ENCODE data around the gene NFKBIB.
"Not testable (repeated sequence)": the region's sequence is repeated elsewhere in the genome, so short reads cannot be mapped to it uniquely, and the experiment has no call there.

NFKBIB gene

DNA sequence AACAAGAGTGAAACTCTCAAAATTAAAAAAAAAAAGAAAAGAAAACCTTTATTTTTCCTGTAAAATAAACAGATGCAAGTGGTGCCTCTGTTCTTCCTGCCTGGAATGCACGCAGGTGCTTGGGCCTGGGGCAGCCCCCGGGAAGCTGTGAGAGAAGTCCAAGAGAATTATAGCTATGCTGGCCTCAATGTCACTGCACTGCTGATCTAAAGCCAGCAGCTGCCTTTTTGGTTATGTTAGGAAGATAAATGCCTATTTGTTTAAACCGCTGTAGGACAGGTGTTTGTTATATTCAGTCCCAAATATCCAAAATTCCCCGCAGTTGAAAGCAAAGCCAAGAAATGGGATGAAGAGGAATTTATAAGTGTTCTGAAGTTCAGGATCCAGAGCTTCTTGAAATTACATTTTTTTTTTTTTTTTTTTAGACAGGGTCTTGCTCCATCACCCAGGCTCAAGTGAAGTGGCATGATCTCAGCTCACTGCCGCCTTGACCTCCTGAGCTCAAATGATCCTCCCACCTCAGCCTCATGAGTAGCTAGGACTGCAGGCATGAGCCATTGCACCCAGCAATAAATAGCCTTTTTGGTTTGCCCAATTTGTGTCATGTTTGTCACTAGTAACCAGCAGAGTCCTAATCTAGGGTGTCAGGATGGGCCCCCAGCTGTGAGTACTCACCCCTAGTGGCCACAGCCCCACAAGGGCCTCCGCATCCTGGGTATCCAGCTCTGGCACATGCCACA is 23.9 kb upstream of the NFKBIB start:
- DNase-seq: no peak

DNA sequence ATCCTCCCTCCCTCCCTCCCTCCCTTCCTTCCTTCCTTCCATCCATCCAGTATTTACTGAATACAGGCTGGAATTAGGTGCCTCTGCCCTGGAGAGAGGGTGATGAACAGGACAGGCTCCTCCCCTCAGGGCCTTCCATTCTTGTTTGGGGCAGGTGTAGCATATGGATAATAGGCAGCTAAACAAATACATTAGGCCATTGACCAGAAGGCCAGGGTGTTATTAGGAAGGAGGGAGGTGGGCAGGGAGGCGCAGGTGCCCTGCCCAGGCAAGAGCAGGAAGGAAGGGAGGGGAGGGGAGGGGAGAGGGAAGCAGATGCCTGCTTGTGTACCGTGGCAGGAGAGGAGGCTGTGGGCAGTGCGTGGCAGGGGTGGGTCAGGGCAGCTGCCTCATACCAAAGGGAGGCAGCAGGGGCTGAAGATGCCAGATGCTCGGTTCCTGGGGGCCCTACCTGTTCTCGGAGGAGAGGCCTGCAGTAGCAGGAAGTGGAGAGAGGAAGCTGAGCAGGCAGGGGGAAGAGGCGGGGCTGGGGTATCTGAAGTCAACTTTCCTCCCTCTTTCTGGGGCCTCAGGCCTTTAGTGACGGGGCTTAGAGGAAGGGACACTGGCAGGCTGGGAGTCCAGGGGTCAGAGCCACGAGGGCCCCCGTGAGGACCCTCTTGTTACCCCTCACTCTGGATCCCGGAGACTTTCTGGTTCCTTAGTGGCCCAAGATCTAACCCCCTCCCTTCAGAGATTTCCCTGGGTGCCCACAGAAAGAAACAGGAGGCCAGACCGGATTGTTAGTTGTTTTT is 21.8 kb upstream of the NFKBIB start, which contains the start of gene RINL:
Gene RINL (minus strand): TSS at position 495 of the 794 bp plus-strand sequence. CDS start 1,533 bp downstream, outside the sequence.
- DNase-seq: no peak

DNA sequence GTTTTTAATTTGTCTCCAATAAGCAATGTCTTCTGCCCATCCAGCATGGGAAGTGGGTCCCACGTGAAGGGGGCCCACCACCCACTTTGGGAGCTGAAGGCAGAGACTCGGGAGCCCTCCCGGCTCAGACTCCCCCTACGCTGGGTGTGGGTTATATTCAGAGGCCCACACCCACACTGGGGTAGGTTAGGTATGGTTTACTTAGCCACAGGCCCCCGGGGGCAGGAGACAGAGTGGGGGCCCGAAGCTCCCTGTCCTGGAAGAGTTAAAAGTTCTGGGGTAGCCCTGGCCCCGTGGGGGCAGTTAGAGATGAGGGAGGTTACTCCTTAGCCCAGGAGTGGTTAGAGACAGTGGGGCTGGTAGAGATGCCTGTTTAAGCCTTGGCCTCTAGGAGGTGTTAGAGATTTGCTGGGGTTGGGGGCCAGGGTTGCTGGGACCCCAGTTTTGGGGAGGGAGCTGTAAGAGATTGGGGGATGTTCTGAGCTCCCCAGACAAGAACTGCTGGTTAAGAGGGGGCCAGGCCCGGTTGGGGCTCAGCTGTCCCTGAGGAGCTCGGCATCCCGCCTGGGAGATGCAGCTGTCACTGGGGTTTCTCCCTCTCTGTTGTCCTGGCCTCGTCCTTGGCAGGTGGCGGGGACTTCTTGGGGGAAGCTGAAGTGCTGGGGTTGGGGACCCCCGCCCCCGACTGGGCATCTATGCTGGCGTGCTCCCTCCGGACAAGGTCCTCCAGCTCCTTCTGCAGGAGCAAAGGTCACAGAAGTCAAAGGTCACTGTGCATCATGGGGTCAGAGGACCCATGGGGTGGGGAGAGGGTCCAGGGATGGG is 21.0 kb upstream of the NFKBIB start:
- DNase-seq: no peak

DNA sequence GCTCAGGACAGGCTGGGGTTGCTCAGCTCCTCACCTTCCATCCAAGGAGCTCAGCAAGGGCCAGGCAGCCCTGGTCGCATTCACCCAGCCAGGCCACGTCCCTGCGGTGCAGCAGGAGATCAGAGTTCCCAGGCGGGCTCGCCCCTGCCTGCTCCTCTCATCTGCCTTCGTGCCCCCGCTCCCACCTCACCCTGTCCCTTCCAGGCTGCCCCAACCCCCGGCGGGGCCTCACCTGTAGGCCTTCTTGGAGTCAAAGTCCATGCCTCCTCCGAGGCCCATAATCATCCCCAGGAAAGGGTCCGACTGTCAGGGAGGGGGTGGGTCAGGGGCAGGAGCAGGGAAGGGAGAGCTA is 20.4 kb upstream of the NFKBIB start:
- no peak for DNase-seq

DNA sequence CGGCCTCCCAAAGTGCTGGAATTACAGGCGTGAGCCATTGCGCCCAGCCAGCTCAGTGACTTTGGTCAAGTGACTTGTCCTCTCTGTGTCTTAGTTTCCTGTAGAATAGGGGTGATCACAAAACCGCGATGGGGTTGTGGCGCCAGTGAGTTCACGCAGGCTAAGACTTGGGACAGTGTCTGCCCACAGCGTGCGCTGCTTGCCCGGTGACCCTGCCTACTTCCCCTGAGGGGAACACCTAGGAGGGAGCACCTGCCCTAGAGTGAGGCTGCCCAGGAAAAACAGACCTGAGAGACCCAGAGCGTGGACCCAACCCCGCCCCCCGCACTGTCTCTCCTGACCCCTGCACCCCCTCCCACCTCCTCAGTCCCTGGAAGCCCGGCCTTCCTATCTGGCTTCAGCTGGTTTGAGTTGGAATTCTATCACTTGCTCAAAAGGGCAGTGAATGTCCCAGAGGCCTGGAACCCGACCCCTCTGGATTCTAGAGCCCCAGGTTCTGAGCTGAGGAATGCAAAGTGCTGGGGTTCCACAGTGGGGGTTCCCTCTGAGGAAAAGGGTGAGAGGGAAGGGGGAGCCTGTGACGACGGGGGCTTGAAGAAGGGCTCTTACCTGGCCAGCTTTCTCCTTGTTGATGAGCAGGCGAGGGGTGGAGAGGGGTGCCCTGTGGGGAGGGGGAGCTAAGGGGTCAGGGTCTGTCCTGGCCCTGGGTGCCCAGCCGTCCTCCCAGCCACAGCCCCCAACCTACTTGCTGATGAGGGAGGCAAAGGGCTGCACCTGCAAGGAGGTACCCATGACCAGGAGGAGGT is 19.5 kb upstream of the NFKBIB start:
- no peak for DNase-seq

DNA sequence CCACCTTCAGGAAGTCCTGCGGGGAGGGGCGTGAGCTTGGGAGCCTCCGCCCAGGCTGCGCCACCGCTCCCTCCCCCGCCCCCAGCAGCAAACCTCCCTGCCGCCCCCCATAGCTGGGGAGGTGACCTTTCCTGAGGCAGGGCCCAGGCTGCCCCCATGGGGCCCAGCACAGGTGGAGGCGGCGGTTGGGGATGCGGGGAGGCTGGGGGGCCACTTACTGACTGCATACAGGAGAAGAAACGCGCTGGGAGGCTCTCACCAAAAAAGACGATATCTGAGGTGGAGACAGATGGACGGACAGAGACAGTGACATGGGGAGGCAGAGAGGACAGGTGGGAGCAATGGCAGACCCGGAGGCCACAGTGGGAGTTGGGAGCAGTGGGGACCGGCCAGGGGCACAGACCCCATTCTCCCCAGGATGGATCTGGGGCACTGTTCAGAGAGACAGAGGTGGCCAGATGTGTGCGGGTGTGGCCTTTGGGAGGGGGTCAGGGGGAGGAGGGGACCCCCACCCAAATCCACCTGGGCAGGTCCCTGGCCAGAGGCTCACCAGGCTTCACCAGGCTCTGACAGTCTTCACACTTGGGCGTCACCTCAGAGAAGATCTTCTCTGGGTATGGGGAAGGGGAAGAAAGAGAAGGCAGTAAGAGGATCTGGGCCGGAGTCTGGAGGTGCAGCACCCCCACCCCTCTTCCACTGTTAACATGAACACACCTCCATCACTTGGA is 18.7 kb upstream of the NFKBIB start:
- no peak for DNase-seq

DNA sequence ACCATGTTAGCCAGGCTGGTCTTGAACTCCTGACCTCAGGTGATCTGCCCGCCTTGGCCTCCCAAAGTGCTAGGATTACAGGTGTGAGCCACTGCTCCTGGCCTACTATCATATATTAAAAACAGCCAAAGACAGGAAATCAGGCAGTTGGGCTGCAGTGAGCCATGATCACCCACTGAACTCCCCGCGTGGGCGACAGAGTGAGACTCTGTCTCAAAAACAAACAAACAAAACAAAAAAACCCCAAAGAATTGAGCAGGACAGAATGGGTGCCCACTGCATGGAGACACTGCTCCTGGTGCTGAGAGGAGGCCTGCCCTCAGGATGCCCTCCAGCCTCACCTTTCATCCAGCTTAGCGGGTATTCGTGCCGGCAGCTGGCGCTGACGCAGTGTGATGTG is 16.5 kb upstream of the NFKBIB start:
- no peak for DNase-seq

DNA sequence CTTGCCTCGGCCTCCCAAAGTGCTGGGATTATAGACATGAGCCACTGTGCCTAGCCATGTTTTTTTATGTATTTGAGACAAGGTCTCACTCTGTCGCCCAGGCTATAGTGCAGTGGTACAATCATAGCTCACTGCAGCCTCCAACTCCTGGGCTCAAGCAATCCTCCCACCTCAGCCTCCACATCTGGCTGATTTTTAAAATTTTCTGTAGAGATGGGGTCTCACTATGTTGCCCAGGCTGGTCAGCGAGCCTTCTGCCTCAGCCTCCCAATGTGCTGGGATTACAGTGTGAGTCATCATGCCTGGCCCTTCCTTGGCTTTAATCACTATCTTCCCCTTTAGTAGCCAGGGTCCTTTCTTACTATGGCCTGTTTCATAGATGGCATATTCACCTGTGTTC is 15.1 kb upstream of the NFKBIB start:
- not testable (repeated sequence) for DNase-seq

DNA sequence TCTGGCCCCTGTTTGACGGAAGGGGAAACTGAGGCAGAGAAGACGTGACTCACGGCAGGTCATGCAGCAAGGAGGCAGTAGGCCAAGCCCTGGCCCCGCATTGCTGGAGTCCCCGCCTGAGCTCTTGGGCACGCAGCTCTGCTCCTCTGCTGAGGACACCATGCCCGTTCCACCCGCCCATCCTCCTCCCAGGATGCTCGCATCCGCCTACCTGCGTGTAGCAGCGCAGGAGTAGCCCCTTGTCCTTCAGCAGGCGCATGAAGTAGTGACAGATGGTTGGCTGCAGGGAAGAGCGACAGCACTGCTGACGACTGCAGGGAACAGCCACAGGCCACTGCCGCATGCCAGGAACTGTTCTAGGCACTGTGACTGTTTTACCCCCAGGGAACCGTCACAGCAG is 10.9 kb upstream of the NFKBIB start:
- DNase-seq: no peak

DNA sequence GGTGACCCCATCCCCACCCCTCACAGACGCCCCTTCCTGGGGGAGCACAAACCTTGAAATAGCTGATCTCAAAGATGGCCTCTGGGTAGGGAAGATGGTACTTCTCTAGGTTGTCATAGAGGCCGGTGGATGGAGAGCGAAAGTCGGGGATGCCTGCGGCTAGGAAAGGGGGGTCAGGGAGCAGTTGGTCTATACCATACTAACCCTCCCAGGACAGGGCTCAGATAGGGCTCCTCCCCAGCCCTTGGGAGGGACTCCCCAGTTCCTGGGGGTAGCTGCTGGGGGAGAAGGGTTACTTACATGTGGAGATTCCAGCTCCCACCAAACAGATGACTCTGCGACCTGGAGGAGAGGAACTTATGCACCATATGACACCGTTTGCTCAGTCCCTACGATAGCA is 10.0 kb upstream of the NFKBIB start:
- no peak for DNase-seq

DNA sequence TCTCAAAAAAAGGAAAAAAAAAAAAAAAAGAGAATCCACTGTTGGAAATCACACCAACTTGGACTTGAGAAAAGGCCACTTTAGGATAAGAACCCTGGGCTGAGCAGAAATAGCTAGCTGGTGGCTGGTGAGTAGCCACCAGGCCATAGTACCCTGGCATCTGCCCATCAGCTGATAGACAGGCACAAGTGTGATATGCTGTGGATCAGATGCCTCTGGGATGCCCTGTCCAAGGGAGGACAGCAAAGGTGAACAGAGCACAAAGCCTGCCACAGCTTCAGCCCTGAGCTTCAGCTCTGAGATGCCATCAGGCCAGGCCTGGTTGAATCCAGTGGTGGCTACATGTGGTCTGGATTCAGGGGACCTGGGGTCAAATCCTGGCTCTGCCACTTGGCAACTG is 9.1 kb upstream of the NFKBIB start:
- DNase-seq: no peak

DNA sequence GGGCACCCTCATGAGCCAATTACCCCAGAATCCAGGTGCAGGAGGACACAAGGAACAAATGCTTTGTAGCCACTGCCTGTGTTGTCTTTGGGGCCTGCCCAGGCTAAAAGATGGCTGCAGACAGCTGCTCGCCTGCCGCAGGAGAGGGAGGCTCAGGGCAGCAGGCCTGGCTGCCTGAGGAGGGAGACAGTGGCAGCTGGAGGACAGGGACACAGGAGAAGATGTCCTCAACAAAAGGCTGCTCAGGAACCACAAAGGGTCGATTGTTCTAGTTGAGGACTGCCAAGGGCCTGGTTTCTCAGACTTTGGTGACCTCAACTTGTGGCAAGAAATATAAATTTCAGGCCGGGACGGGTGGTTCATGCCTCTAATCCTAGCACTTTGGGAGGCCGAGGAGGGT is 8.0 kb upstream of the NFKBIB start:
- no peak for DNase-seq

DNA sequence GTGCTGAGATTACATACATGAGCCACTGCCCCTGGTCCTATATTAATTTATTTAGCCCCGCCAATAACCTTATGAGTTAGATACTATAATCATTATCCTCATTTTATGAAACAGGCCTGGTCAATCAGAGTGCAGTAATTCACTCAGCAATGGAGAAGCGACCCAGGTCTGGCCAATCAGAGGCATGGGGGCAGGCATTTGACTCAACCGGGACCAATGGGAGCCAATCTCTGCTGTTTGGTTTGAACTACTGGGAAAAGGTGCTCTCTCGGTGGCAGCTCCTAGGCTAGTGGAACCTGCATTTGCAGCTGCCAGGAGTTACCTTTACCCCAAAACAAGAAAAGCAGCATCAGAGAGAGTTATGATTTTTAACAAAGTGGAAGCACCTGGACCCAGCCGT is 6.9 kb upstream of the NFKBIB start:
- no peak for DNase-seq

DNA sequence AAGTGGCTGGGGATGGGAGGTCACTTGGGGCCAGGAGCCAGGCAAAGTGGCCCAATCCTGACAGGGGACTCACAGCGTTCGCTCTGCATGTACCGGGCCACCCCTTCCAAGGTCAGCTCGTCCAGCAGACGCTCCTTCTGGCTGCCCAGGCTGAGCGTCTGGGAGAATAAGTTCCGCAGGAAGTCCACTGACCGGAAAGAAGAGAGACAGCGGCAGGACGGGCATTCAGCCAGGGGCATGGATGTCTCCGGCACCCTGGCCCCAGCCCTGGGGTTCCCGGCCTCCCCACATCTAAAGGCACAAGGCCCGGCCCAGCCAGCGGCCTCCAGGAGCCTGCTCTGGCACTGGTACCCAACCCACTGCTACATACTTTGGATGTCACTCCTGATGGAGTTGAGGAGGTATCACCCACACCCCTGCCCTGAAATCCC is 6.4 kb upstream of the NFKBIB start:
- no peak for DNase-seq

DNA sequence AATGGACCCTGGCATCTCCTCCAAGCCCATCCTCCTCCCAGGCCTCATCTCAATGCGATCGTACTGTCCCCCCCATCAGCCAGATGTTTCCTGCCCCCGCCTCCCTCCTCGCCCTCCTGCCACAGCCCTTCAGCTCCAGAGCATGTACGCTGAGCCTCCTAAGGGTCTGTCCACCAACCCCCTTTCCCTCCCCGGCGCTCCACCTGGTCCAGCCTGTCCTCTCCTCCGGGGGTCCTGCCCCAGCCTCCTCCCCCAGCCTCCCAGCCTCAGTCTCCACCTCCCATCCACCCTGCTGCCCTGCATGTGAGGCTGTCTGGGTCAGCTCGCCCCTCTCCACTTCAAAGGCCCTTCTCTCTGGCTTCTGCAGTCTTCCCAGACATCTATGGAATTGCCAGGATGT is 4.8 kb upstream of the NFKBIB start:
- no peak for DNase-seq

DNA sequence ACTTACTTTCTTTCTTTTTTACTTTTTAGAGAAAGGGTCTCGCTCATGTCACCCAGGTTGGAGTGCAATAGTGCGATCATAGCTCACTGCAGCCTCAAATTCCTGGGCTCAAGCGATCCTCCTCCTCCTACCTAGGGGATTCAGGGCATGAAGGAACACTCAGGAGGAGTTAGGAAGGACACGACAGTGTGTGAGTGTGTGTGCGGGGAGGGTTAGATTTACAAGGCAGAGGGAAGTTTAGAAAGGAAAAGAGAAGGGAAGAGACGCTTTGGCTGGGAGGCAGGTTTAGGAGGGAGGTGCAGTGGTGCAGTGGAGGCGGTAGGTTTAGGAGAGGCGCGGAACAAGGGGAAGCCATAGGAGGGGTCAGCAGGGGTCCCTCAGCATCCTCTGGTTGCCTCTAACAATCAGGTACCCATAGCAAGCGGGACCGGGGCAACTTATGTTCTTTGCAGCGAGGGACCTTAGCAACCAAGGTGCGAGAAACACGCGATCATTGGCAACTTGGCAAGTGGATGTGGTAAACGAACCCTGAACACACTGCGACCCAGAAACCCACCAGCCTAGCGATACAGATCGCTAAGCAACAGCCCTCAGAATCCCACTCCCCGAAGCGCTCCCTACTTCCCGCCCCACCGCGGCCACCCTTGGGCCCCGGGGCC is 852 bp upstream of the NFKBIB start:
- no peak for DNase-seq

DNA sequence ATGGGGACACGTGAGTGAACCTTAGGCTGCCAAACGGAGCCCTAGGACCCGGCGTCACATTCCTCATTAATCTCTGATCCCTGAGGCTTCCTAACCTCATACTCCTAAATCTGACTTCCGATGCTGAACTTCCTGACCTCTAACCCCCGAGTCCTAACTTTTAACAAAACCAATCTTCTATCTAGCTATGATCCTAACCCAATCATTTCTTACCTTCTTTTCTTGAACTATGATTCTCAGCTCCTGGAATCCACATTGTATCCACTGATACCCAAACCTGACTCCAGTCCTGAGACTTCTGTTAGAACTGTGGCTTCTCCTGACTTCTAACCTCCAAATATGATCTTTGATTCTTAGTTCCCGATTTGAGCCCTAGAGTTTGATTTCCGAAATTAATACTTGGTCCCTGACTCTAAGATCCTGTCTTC is 447 bp downstream of the NFKBIB start:
- DNase-seq: no peak

DNA sequence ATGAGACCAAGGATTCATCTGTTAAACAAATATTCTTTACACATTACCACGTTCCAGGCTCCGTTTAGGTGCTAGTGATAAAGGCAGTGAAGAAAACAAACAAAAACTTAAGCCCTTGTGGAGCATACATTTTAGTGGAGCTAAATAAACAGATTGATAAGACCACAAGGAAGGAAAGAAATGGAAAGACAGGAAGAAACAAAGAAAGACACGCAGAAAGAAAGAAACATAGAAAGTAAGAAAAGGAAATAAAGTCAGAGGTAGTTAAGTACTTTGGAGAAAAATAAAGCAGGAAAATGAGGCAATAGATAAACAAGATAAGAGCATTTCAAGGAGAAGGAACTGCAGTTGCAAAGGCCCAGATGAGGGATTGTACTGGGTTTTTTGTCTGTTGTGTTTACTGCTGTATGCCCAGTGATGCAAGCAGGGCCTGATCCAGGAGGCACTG is 998 bp downstream of the NFKBIB start:
- no peak for DNase-seq

DNA sequence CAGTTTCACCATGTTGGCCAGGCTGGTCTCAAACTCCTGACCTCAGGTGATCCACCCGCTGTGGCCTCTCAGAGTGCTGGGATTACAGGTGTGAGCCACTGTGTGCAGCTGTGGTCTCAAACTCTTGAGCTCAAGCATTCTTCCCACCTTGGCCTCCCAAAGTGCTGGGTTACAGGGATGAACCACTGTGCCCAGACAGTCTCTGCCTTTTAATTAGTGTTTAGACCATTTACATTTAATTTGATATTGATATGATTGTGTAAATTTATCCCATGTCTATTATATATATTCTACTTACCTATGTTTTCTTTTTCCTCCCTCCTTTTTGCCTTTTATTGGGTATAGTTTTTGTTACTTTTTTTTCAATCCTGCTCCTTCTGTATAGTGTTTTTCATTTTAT is 1.9 kb downstream of the NFKBIB start:
- no peak for DNase-seq

DNA sequence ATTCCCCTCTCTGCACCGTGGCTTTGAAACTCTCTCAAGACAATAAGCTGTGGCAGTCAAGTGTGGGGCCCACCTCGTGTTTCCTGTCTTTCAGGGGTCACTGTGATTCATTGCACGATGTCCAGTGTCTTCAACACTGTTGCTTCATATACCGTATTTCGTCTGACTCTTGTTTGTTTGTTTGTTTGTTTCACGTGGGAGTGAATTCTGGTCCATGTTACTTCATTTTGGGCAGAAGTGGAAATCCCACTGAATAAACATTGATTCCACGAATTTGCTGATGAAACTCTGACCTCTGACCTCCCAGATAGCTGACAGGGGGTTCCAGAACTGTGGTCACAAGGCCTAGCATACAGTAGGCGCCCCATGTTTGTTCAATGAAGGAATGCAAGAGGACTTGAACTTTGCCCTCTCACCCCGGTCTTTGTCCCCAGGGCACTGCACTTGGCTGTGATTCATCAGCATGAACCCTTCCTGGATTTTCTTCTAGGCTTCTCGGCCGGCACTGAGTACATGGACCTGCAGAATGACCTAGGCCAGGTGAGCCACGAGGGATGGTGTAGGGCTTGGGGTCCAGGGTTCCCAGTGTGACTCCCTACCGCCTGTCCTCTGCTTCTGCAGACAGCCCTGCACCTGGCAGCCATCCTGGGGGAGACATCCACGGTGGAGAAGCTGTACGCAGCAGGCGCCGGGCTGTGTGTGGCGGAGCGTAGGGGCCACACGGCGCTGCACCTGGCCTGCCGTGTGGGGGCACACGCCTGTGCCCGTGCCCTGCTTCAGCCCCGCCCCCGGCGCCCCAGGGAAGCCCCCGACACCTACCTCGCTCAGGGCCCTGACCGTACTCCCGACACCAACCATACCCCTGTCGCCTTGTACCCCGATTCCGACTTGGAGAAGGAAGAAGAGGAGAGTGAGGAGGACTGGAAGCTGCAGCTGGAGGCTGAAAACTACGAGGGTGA is 5.1 kb downstream of the NFKBIB start:
- DNase-seq: no peak
